ENCODE data around the gene ZEB2.

GRCh38 chr2:144515099-144515695 is 4.7 kb downstream of the ZEB2 start:
- TF ChIP-seq EZH2 (IDR thresholded peaks at IDR 0.05; ENCODE audit: borderline replicate concordance, low read length): no peak
- TF ChIP-seq CTCF (IDR thresholded peaks at IDR 0.05; ENCODE audit: low read length): no peak
